ENCODE measurements around the gene RAB3B. TPM values are rescaled to one million over a fixed set of nuclear protein-coding genes. Genes with fewer than 3 reads are reported as not detected.

RAB3B gene
- total and polyA plus RNA-seq, 2 donors = 0.07 to 0.24 TPM

DNA sequence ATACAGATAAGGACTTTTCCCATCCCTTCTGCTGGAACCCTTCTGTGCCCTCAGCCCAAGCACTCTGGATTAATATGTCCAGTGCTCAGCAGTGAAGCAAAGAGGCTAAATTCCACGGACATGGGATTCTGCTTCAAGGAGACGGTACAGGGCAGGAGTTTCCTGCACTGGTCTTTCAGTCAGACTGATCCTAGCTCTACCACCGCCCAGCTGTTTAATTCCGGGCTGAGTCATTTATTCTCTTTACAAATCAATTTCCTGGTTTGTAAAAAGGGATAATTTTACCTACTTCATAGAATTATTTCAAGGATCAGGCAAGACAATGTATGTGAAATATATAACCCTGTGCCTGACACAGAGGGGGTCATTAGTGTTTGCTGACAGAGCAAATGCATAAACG, 70.4 kb downstream of the RAB3B start:
- Histone ChIP-seq H3K4me1 (ENCODE audit: control insufficient read depth in 2 of 2, insufficient read depth in 2 of 2, low read length in 2 of 2) (no peaks in the 10 kb centered on the region), H3K36me3 (ENCODE audit: control insufficient read depth in 2 of 2, insufficient read depth in 2 of 2, low read length in 1 of 2) (no peaks in the 10 kb centered on the region), H3K4me3 (ENCODE audit: low read length in 2 of 2) (no peak overlapping the region), H3K27me3 (ENCODE audit: control insufficient read depth in 2 of 2, insufficient read depth in 1 of 2, low read length in 1 of 2) (peaks cover 0 to 2% of the 10 kb centered on the region in 2 donors), H3K27ac (ENCODE audit: low read depth in 1 of 2, low read length in 1 of 2) (no peak overlapping the region), H3K9me3 (ENCODE audit: control insufficient read depth in 2 of 2, insufficient read depth in 1 of 2, low read length in 1 of 2) (no peaks in the 10 kb centered on the region)
- WGBS = 94% methylated on average over 5 of the region's 5 CpGs
- DNase-seq (ENCODE audit: low read depth in 6 of 9, low spot score in 9 of 9) = no peak

GRCh38 chr1:51919684-51920083, 70.8 kb downstream of the RAB3B start:
- H3K27ac ChIP-seq (ENCODE audit: low read depth in 1 of 2, low read length in 1 of 2) = no peak overlapping the region
- WGBS = 97% methylated on average over 10 of the region's 10 CpGs
- H3K4me1 ChIP-seq (ENCODE audit: control insufficient read depth in 2 of 2, insufficient read depth in 2 of 2, low read length in 2 of 2) = no peaks in the 10 kb centered on the region
- DNase-seq (ENCODE audit: low read depth in 6 of 9, low spot score in 9 of 9) = no peak
- no peak overlapping the region for H3K4me3 ChIP-seq (ENCODE audit: low read length in 2 of 2)
- peaks cover 0 to 2% of the 10 kb centered on the region in 2 donors for H3K27me3 ChIP-seq (ENCODE audit: control insufficient read depth in 2 of 2, insufficient read depth in 1 of 2, low read length in 1 of 2)
- no peaks in the 10 kb centered on the region for H3K36me3 ChIP-seq (ENCODE audit: control insufficient read depth in 2 of 2, insufficient read depth in 2 of 2, low read length in 1 of 2)
- no peaks in the 10 kb centered on the region for H3K9me3 ChIP-seq (ENCODE audit: control insufficient read depth in 2 of 2, insufficient read depth in 1 of 2, low read length in 1 of 2)

DNA sequence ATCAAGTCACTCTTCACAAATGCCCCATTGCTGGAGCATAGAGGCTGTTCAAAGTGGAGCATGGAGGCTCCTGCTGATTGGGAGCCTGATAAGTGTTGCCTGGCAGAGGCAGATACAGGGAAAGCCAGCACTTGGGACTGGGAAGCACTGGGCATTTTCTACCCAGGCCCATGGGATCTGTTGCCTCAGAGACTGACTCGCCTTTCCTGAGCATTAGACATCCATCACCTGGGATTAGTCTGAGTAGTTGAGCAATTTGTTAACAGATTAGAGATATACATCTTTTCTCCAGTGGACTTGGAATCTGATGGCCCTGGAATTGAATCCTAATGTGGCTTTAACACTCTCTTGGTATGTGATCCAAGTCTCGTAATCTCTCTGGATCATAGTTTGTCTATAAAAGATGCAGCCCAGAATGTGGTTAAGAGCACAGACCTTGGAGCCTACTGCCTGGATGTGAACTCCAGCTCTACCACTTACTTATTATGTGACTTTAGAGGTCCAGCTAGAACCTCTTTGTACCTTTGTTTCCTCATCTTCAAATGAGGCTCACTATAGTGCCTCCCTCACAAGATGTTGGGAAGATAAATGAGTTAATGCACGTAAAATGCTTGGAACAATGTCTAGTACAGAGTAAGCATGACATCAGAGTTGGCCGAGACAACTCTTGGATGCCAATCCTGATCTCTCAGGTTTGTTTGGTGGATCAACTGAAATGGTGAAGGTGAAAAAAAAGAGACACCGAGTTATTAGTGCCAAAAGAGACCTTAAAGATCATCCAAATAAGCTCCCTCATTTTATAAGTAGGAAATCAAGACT, 73.7 kb downstream of the RAB3B start:
- H3K27me3 ChIP-seq (ENCODE audit: control insufficient read depth in 2 of 2, insufficient read depth in 1 of 2, low read length in 1 of 2) = peaks cover 0 to 2% of the 10 kb centered on the region in 2 donors
- DNase-seq (ENCODE audit: low read depth in 6 of 9, low spot score in 9 of 9) = no peak
- H3K4me3 ChIP-seq (ENCODE audit: low read length in 2 of 2) = no peak overlapping the region
- H3K27ac ChIP-seq (ENCODE audit: low read depth in 1 of 2, low read length in 1 of 2) = no peak overlapping the region
- no peaks in the 10 kb centered on the region for H3K36me3 ChIP-seq (ENCODE audit: control insufficient read depth in 2 of 2, insufficient read depth in 2 of 2, low read length in 1 of 2)
- WGBS = 96% methylated on average over 5 of the region's 5 CpGs
- no peaks in the 10 kb centered on the region for H3K9me3 ChIP-seq (ENCODE audit: control insufficient read depth in 2 of 2, insufficient read depth in 1 of 2, low read length in 1 of 2)
- no peaks in the 10 kb centered on the region for H3K4me1 ChIP-seq (ENCODE audit: control insufficient read depth in 2 of 2, insufficient read depth in 2 of 2, low read length in 2 of 2)

GRCh38 chr1:51915951-51916350, 74.5 kb downstream of the RAB3B start:
- WGBS = 93% methylated on average over 3 of the region's 3 CpGs
- no peaks in the 10 kb centered on the region for H3K36me3 ChIP-seq (ENCODE audit: control insufficient read depth in 2 of 2, insufficient read depth in 2 of 2, low read length in 1 of 2)
- no peaks in the 10 kb centered on the region for H3K4me1 ChIP-seq (ENCODE audit: control insufficient read depth in 2 of 2, insufficient read depth in 2 of 2, low read length in 2 of 2)
- H3K9me3 ChIP-seq (ENCODE audit: control insufficient read depth in 2 of 2, insufficient read depth in 1 of 2, low read length in 1 of 2) = no peaks in the 10 kb centered on the region
- H3K27me3 ChIP-seq (ENCODE audit: control insufficient read depth in 2 of 2, insufficient read depth in 1 of 2, low read length in 1 of 2) = peaks cover 0 to 2% of the 10 kb centered on the region in 2 donors
- DNase-seq (ENCODE audit: low read depth in 6 of 9, low spot score in 9 of 9) = no peak
- no peak overlapping the region for H3K4me3 ChIP-seq (ENCODE audit: low read length in 2 of 2)
- H3K27ac ChIP-seq (ENCODE audit: low read depth in 1 of 2, low read length in 1 of 2) = no peak overlapping the region

- Histone ChIP-seq H3K36me3 (ENCODE audit: control insufficient read depth in 2 of 2, insufficient read depth in 2 of 2, low read length in 1 of 2) (no peaks in the 10 kb centered on the region), H3K27ac (ENCODE audit: low read depth in 1 of 2, low read length in 1 of 2) (no peak overlapping the region), H3K9me3 (ENCODE audit: control insufficient read depth in 2 of 2, insufficient read depth in 1 of 2, low read length in 1 of 2) (no peaks in the 10 kb centered on the region), H3K4me1 (ENCODE audit: control insufficient read depth in 2 of 2, insufficient read depth in 2 of 2, low read length in 2 of 2) (no peaks in the 10 kb centered on the region), H3K27me3 (ENCODE audit: control insufficient read depth in 2 of 2, insufficient read depth in 1 of 2, low read length in 1 of 2) (no peaks in the 10 kb centered on the region), H3K4me3 (ENCODE audit: low read length in 2 of 2) (no peak overlapping the region)
- WGBS = 95% methylated on average over 7 of the region's 7 CpGs
- no peak for DNase-seq (ENCODE audit: low read depth in 6 of 9, low spot score in 9 of 9)
Observed at GRCh38 chr1:51912881-51913280, 77.6 kb downstream of the RAB3B start.

- no peak overlapping the region for H3K4me3 ChIP-seq (ENCODE audit: low read length in 2 of 2)
- H3K27ac ChIP-seq (ENCODE audit: low read depth in 1 of 2, low read length in 1 of 2) = no peak overlapping the region
- WGBS = 83% methylated on average over 4 of the region's 4 CpGs
- H3K36me3 ChIP-seq (ENCODE audit: control insufficient read depth in 2 of 2, insufficient read depth in 2 of 2, low read length in 1 of 2) = no peaks in the 10 kb centered on the region
- no peaks in the 10 kb centered on the region for H3K27me3 ChIP-seq (ENCODE audit: control insufficient read depth in 2 of 2, insufficient read depth in 1 of 2, low read length in 1 of 2)
- DNase-seq (ENCODE audit: low read depth in 6 of 9, low spot score in 9 of 9) = no peak
- no peaks in the 10 kb centered on the region for H3K4me1 ChIP-seq (ENCODE audit: control insufficient read depth in 2 of 2, insufficient read depth in 2 of 2, low read length in 2 of 2)
- no peaks in the 10 kb centered on the region for H3K9me3 ChIP-seq (ENCODE audit: control insufficient read depth in 2 of 2, insufficient read depth in 1 of 2, low read length in 1 of 2)
Observed at GRCh38 chr1:51910221-51911000, 80.1 kb downstream of the RAB3B start.

DNA sequence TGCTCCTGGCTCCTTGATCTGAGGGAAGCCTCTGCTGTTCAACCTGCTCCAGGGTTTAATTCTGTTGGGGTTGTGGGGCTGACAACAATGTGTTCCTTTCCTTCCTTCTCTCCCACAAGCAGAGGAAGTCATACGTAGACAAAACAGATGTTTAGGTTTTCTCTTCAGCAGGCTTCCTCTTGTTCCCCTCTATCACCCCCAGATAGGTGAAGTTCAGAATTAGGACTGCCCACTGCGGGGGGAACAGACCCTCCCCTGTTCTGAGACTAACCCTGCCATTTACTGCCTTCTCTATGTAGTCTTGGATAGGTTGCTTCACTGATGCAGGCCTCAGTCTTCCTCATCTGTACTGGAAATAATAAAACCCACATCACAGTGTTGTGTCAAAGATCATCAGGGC, 82.0 kb downstream of the RAB3B start:
- Histone ChIP-seq H3K27ac (ENCODE audit: low read depth in 1 of 2, low read length in 1 of 2) (no peak overlapping the region), H3K4me3 (ENCODE audit: low read length in 2 of 2) (no peak overlapping the region), H3K36me3 (ENCODE audit: control insufficient read depth in 2 of 2, insufficient read depth in 2 of 2, low read length in 1 of 2) (no peaks in the 10 kb centered on the region), H3K4me1 (ENCODE audit: control insufficient read depth in 2 of 2, insufficient read depth in 2 of 2, low read length in 2 of 2) (no peaks in the 10 kb centered on the region), H3K27me3 (ENCODE audit: control insufficient read depth in 2 of 2, insufficient read depth in 1 of 2, low read length in 1 of 2) (no peaks in the 10 kb centered on the region), H3K9me3 (ENCODE audit: control insufficient read depth in 2 of 2, insufficient read depth in 1 of 2, low read length in 1 of 2) (no peaks in the 10 kb centered on the region)
- DNase-seq (ENCODE audit: low read depth in 6 of 9, low spot score in 9 of 9) = no peak
- WGBS = 54% methylated on average over 2 of the region's 2 CpGs

GRCh38 chr1:51907079-51907702, 83.3 kb downstream of the RAB3B start:
- no peaks in the 10 kb centered on the region for H3K9me3 ChIP-seq (ENCODE audit: control insufficient read depth in 2 of 2, insufficient read depth in 1 of 2, low read length in 1 of 2)
- DNase-seq (ENCODE audit: low read depth in 6 of 9, low spot score in 9 of 9) = no peak
- H3K36me3 ChIP-seq (ENCODE audit: control insufficient read depth in 2 of 2, insufficient read depth in 2 of 2, low read length in 1 of 2) = no peaks in the 10 kb centered on the region
- no peaks in the 10 kb centered on the region for H3K27me3 ChIP-seq (ENCODE audit: control insufficient read depth in 2 of 2, insufficient read depth in 1 of 2, low read length in 1 of 2)
- no peak overlapping the region for H3K4me3 ChIP-seq (ENCODE audit: low read length in 2 of 2)
- WGBS = 74% methylated on average over 4 of the region's 4 CpGs
- no peak overlapping the region for H3K27ac ChIP-seq (ENCODE audit: low read depth in 1 of 2, low read length in 1 of 2)
- H3K4me1 ChIP-seq (ENCODE audit: control insufficient read depth in 2 of 2, insufficient read depth in 2 of 2, low read length in 2 of 2) = no peaks in the 10 kb centered on the region

All from thymus (tissue), 11 donors.